ENCODE measurements around the gene JPH3.
"Not testable (repeated sequence)": the region's sequence is repeated elsewhere in the genome, so short reads cannot be mapped to it uniquely, and the experiment has no call there.

The JPH3 gene

DNA sequence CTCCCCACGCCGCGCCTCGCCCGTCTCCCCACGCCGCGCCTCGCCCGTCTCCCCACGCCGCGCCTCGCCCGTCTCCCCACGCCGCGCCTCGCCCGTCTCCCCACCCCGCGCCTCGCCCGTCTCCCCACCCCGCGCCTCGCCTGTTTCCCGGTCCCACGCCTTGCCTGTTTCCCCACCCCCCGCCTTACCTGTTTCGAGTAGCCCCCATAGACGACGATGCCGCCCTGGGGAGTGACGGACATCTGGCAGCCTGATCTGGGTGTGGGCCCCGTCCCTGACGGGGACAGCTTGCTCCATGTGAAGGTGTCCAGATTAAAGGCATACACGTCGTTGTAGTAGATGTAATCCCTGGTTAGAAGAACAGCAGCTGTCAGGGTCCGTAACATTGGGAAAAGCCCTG lies 124.3 kb downstream of the JPH3 start:
- not testable (repeated sequence) for H3K9ac ChIP-seq (ENCODE audit: low read depth, low read length); H3K9me3 ChIP-seq (ENCODE audit: control insufficient read depth, insufficient read depth, low read length); H3K4me1 ChIP-seq (ENCODE audit: insufficient read depth, low read length); H3K36me3 ChIP-seq (ENCODE audit: insufficient read depth, low read length)

DNA sequence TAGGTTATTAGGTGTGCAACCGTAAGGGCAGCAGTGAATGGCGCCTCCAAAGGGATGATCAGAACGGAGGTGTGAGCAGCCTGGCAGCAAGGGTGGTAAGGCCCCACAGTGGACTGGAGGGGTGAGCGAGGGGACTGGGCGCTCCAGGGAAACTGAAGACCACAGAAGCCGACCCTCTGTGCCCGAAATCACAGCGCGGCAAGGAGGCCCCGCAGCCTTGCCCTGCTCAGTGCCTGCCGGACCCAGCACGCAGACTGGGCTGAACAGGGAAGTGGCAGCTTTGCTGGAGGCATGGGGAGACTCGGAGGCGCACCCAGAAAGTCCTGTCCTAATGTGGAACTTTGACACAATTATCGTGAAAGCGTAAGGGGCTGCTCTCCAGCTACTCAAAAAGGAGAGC lies 125.0 kb downstream of the JPH3 start:
- peaks cover 5% of the 10 kb centered on the region for H3K36me3 ChIP-seq (ENCODE audit: insufficient read depth, low read length)
- H3K4me1 ChIP-seq (ENCODE audit: insufficient read depth, low read length), result no peaks in the 10 kb centered on the region
- no peaks in the 10 kb centered on the region for H3K9me3 ChIP-seq (ENCODE audit: control insufficient read depth, insufficient read depth, low read length)
- H3K9ac ChIP-seq (ENCODE audit: low read depth, low read length), result no peak overlapping the region

DNA sequence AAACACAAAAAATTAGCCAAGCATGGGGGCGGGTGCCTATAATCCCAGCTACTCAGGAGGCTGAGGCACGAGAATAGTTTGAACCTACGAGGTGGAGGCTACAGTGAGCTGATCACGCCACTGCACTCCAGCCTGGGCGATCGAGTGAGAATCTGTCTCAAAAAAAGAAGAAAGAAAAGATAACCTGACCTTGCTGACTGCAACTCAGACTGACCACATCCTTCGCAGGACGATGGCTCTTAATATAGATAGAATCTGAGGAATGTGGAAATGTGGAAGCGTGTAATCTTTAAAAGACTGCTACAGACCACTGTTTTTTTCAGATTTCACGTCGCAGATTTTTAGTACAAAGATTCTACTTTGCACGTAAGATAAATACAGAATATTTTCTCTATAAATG lies 125.7 kb downstream of the JPH3 start:
- H3K9ac ChIP-seq (ENCODE audit: low read depth, low read length), result no peak overlapping the region
- no peaks in the 10 kb centered on the region for H3K4me1 ChIP-seq (ENCODE audit: insufficient read depth, low read length)
- no peaks in the 10 kb centered on the region for H3K9me3 ChIP-seq (ENCODE audit: control insufficient read depth, insufficient read depth, low read length)
- peaks cover 3% of the 10 kb centered on the region for H3K36me3 ChIP-seq (ENCODE audit: insufficient read depth, low read length)

DNA sequence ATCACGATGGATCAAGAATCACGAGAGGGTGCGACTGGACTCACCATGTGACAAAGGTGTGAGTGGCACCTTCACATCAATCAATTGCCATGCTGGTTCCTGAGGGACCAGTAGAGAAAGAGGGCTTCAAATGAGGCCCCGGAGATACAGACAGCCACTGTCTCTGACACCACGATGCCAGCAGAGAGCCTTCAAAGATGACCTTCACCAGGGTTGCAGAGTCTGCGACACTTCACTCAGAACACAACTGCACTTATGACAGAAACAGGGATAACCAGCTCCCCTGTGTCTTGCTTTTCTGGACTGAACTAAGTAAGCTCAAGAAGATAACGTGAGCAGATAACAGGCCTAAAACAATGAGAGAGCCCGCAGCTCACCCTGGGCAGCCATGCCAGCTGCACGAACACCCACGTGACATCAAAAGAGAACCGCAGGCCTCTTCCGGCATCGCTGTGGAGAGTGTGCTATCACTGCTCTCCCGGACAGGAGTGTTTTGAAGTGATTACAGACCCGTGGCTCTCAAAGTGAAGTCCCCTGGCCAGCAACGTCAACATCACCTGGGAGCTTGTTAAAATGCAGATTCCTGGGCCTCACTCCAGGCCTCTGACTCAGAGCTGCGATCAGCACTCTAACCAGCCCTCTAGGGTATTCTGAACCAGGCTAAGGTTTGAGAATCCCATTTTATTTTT lies 127.1 kb downstream of the JPH3 start:
- H3K36me3 ChIP-seq (ENCODE audit: insufficient read depth, low read length), result no peaks in the 10 kb centered on the region; the same call in 1 of the 2 replicates

DNA sequence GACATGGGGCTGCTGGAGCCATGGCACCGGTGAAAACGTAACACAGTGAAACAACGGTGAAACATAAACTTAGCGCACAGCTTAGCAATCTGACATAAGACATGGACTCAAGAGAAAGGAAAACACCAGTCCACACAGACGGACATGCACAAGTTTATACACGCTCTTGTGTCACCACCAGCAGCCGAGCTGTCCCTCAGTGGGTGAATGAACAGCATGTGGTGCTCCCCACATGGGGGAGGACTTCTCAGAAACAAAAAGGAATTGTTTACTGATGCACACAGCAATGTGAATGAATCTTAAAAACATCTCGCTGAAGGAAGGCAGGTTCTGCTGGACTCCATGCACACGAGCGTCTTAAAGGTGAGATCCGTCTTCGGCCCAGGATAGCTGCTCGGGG lies 129.3 kb downstream of the JPH3 start:
- H3K36me3 ChIP-seq (ENCODE audit: insufficient read depth, low read length), result no peaks in the 10 kb centered on the region

More for the DNA sequence above, 127.1 kb downstream of the JPH3 start:
- no peaks in the 10 kb centered on the region for H3K9me3 ChIP-seq (ENCODE audit: control insufficient read depth, insufficient read depth, low read length)
- no peak overlapping the region for H3K9ac ChIP-seq (ENCODE audit: low read depth, low read length)
- no peaks in the 10 kb centered on the region for H3K4me1 ChIP-seq (ENCODE audit: insufficient read depth, low read length)

DNA sequence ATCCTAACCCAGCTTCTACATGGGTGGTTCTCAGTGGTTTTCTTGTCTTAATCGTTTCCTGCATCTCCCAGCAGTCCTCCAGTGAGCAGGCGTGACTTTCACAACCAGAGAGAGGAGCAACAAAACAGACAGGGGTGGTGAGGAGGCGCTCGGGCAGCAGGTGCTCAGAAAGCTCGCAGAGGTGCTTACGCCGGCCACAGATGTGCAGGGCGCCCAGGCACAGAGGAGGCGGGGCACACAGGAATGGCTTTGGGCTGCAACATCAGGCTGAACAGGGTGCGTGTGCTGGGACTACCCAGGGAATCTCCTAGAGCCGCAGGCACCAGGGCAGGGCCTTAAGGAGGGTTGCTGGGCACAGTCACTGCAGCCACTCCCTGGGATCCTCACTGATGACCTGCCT lies 130.9 kb downstream of the JPH3 start:
- Histone ChIP-seq H3K9me3 (ENCODE audit: control insufficient read depth, insufficient read depth, low read length) (no peaks in the 10 kb centered on the region), H3K4me1 (ENCODE audit: insufficient read depth, low read length) (no peaks in the 10 kb centered on the region), H3K9ac (ENCODE audit: low read depth, low read length) (no peak overlapping the region), H3K36me3 (ENCODE audit: insufficient read depth, low read length) (no peaks in the 10 kb centered on the region)

More for the DNA sequence above, 129.3 kb downstream of the JPH3 start:
- Histone ChIP-seq H3K4me1 (ENCODE audit: insufficient read depth, low read length) (no peaks in the 10 kb centered on the region), H3K9ac (ENCODE audit: low read depth, low read length) (no peak overlapping the region), H3K9me3 (ENCODE audit: control insufficient read depth, insufficient read depth, low read length) (no peaks in the 10 kb centered on the region)

DNA sequence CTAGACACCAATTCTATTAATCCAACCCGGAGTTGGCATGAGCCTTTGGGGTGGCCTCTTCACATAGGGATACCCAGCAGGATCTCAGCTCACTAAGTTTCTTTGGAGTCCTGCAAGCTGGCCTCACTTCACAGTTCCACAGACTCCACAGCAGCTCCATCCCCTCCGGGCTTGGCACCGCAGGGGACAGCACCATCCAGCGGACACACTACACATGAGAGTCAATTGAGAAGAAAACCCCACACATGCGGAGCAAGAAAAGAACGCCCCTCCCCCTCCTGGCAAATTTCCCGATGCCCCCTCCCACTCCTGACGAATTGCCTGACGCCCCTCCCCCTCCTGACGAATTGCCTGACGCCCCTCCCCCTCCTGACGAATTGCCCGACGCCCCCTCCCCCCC lies 132.3 kb downstream of the JPH3 start:
- Histone ChIP-seq H3K4me1 (ENCODE audit: insufficient read depth, low read length) (no peaks in the 10 kb centered on the region), H3K9me3 (ENCODE audit: control insufficient read depth, insufficient read depth, low read length) (no peaks in the 10 kb centered on the region), H3K36me3 (ENCODE audit: insufficient read depth, low read length) (no peaks in the 10 kb centered on the region), H3K9ac (ENCODE audit: low read depth, low read length) (no peak overlapping the region)

DNA sequence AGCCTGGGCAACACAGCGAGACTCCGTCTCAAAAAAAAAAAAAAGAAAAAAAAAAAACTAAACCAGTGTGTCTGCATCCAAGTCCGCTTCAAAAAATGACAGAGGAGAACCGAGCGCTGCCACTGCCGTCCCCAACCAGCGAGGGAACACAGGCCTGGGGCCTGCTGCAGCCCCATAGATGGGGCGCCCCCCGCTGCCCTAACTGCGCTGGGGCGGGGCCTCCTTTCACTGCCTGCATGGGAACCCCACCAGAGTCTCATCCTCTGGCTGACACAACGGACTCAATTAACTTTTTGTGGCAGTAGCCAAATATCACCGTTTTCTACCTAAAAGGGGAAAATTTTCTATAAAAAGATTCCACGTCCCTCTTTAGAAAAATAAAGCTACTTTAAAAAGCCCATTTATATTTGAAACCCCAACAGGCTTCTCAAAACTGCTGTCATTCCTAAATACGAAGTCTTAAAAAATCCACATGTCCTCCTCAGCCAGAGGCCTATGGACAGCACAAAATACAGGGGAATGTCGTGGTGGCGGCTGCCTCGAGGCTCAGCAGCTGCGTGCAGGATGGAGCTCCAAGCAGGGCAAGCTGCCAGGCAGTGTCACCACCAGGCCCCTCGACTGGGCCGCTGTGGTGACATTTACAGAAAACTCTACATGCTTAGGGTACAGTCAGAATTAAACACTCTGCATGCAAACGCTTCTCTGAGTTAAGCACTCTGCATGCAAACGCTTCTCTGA lies 133.1 kb downstream of the JPH3 start:
- Histone ChIP-seq H3K4me1 (ENCODE audit: insufficient read depth, low read length) (no peaks in the 10 kb centered on the region), H3K9ac (ENCODE audit: low read depth, low read length) (no peak overlapping the region), H3K36me3 (ENCODE audit: insufficient read depth, low read length) (0 out of 2 replicates have a peak, but pooled peaks cover 2% of the 10 kb centered on the region), H3K9me3 (ENCODE audit: control insufficient read depth, insufficient read depth, low read length) (no peaks in the 10 kb centered on the region)

DNA sequence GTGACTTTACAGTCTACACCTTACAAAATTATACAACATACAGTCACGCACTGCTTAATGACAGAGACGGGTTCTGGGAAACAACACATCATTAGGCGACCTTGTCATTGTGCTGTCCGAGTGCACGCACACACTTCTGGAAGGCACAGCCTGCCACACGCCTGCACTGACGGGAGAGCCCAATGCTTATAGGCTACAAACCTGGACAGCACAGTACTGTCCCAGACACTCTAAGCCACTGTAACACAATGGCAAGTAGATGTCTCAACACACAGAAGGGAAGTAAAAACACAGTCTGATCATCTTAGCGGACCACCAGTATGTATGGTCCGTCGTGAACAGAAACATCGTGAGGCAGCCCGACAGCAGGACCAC lies 133.7 kb downstream of the JPH3 start:
- Histone ChIP-seq H3K4me1 (ENCODE audit: insufficient read depth, low read length) (no peaks in the 10 kb centered on the region), H3K9me3 (ENCODE audit: control insufficient read depth, insufficient read depth, low read length) (no peaks in the 10 kb centered on the region), H3K36me3 (ENCODE audit: insufficient read depth, low read length) (peaks cover 4% of the 10 kb centered on the region; the same call in 1 of the 2 replicates), H3K9ac (ENCODE audit: low read depth, low read length) (no peak overlapping the region)

DNA sequence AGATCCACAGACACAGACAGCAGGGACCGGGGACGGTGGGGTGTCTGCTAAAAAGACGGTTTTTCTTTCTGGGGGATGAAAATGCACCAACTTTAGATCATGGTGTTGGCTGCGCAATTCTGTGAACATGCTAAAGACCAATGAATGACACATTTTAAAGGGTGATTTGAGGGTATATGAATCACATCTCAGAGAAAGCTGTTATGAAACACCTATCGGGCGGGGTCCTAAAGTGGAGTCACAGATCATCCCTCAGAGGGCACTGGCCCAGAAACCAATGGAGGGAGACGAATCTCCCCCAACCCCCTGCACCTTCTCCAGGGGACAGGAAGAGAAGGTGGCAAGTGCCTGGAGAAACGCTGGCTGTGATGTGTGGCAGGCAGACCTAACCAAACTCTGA lies 137.5 kb downstream of the JPH3 start:
- H3K9ac ChIP-seq (ENCODE audit: low read depth, low read length), result no peak overlapping the region
- H3K36me3 ChIP-seq (ENCODE audit: insufficient read depth, low read length), result peaks cover 8% of the 10 kb centered on the region; the same call in 1 of the 2 replicates
- H3K4me1 ChIP-seq (ENCODE audit: insufficient read depth, low read length), result no peaks in the 10 kb centered on the region
- no peaks in the 10 kb centered on the region for H3K9me3 ChIP-seq (ENCODE audit: control insufficient read depth, insufficient read depth, low read length)

DNA sequence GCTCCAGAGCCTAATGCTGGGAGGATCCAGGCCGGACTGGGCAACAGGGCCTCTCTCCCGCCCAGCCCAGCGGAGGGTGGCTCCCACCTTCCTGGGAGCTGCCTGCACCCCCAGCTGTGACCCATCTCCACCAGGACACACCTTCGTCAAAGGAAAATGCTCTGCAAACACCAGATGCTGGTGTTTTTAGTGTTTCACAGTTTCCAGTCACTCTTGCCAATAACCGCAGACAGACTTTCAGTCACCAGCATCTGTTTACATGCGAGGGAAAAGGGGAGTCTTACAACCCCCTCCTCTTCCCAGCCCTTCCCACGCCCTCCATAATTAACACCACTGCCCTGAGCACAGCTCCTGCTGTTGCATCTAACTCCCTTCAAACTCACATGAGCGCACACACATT lies 138.1 kb downstream of the JPH3 start:
- Histone ChIP-seq H3K9ac (ENCODE audit: low read depth, low read length) (no peak overlapping the region), H3K4me1 (ENCODE audit: insufficient read depth, low read length) (no peaks in the 10 kb centered on the region), H3K9me3 (ENCODE audit: control insufficient read depth, insufficient read depth, low read length) (no peaks in the 10 kb centered on the region), H3K36me3 (ENCODE audit: insufficient read depth, low read length) (peaks cover 8% of the 10 kb centered on the region; the same call in 1 of the 2 replicates)

DNA sequence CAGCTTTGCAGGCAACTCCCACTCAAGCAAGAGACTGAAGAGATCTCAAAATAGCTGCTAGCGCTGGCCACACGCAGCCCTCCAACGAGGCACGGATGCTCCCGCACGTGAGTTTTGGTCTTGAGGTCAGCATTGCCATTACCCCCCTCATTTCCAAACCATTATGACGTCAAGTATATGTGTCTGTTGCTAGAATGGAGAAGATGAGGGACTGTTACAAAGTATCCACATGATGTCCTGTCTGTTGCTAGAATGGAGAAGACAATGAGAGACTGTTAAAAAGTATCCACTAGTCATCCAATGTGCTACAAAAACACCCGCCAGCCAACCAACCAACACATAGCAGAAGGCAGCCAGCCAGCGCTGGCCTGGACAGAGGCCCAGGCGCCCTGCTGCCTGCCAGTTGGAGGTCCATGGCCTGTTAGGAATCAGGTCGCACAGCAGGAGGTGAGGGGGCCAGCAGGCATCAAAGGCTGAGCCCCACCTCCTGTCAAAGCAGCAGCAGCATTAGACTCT lies 138.7 kb downstream of the JPH3 start:
- H3K9me3 ChIP-seq (ENCODE audit: control insufficient read depth, insufficient read depth, low read length), result no peaks in the 10 kb centered on the region
- no peaks in the 10 kb centered on the region for H3K4me1 ChIP-seq (ENCODE audit: insufficient read depth, low read length)
- peaks cover 8% of the 10 kb centered on the region; the same call in 1 of the 2 replicates for H3K36me3 ChIP-seq (ENCODE audit: insufficient read depth, low read length)
- H3K9ac ChIP-seq (ENCODE audit: low read depth, low read length), result no peak overlapping the region

DNA sequence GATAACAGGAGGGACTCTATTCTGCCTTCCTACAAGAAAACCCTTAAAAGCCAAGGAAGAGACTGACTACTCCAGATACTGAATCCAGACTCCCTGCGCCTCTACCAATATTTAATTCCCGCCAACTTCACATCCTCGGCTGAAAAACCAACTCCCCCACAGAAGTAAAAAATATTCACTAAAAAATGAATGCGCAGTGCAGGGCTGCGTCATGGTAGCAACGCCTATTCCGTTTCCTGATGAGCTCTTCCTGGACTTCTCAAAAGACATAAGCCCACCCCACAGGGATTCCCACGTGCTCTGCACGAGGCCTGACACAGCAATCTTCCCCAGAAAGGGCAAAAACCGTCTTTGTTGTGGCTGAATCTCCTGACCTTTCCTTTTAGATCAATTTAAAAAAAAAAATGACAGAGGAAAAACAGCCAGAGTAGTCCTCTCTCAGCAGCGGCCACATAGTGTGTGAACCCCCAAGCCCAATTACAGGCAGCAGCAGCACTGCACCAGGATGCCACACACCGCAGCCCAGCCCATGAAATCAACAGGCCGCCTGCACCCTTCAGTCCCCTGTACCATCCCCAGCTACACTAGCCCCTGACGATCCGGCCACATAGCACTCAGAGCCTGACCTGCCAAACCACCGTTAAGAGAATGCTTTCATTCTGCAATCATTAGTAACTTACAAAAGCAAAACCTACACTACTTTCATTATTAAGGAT lies 139.6 kb downstream of the JPH3 start:
- Histone ChIP-seq H3K4me1 (ENCODE audit: insufficient read depth, low read length) (no peaks in the 10 kb centered on the region), H3K36me3 (ENCODE audit: insufficient read depth, low read length) (peaks cover 10% of the 10 kb centered on the region; the same call in 1 of the 2 replicates), H3K9ac (ENCODE audit: low read depth, low read length) (no peak overlapping the region), H3K9me3 (ENCODE audit: control insufficient read depth, insufficient read depth, low read length) (no peaks in the 10 kb centered on the region)

DNA sequence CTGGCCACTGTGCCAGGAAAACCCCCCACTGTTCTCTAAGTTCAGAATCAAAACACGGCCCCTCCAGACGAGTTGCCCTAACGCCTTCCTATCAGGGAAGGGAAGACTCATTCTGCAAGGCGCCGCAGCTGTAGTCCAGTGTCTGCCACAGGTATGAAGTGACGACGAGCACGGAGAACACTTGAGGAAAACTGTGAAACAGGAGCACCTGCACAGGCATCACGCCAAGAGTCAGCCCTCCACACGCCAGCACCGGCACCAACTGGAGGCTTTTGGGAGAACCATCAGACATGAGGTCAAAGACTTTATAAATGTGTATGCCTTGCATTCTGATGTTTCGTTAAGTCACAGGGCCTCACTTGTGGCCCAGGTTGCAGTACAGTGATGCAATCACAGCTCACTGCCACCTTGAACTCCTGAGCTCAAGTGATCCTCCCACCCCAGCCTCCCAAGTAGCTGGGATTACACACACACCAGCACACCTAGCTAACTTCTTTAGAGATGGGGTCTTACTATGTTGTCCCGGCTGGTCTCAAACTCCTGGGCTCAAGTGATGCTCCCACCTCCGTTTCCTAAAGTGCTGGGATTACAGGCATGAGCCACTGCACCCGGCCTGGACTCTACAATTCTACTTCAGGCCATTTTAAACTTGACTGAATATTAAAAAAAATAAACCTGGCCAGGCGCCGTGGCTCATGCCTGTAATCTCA lies 140.6 kb downstream of the JPH3 start:
- Histone ChIP-seq H3K9ac (ENCODE audit: low read depth, low read length) (no peak overlapping the region), H3K9me3 (ENCODE audit: control insufficient read depth, insufficient read depth, low read length) (no peaks in the 10 kb centered on the region), H3K4me1 (ENCODE audit: insufficient read depth, low read length) (no peaks in the 10 kb centered on the region), H3K36me3 (ENCODE audit: insufficient read depth, low read length) (peaks cover 16% of the 10 kb centered on the region; the same call in 1 of the 2 replicates)

Data from ES-I3 (cell line).